CD4-positive, alpha-beta T cell treated with Interleukin-6 at 100 ng/mL for 8 hours (primary cell): ENCODE data around the gene RIMS4.

Experiments used
- DNase-seq: peaks from one replicate; pipeline ENCODE4 v3.0.0-alpha.2; 2020; ENCODE audit warnings: mixed read lengths, low spot score

The RIMS4 gene

GRCh38 chr20:44720997-44721784 lies 89.2 kb downstream of the RIMS4 start:
- DNase-seq = no peak

- no peak for DNase-seq
Observed at GRCh38 chr20:44720621-44720996, 89.7 kb downstream of the RIMS4 start.

GRCh38 chr20:44719841-44720240 lies 90.5 kb downstream of the RIMS4 start:
- DNase-seq = no peak

GRCh38 chr20:44717986-44718385 lies 92.4 kb downstream of the RIMS4 start:
- DNase-seq = no peak

GRCh38 chr20:44716309-44717106 lies 93.8 kb downstream of the RIMS4 start:
- DNase-seq = no peak

GRCh38 chr20:44715499-44716308 lies 94.6 kb downstream of the RIMS4 start:
- no peak for DNase-seq

GRCh38 chr20:44714701-44715498 lies 95.4 kb downstream of the RIMS4 start, which contains the start of gene CCN5:
CCN5 (plus strand) TSS chr20:44715369; CDS start chr20:44715391, 22 bp downstream.
- no peak for DNase-seq

GRCh38 chr20:44714102-44714700 lies 96.1 kb downstream of the RIMS4 start:
- DNase-seq = no peak

GRCh38 chr20:44711237-44711636 lies 99.1 kb downstream of the RIMS4 start:
- DNase-seq = no peak

GRCh38 chr20:44709797-44710196 lies 100.5 kb downstream of the RIMS4 start:
- DNase-seq = no peak

- DNase-seq = no peak
Observed at GRCh38 chr20:44709380-44709779, 101.0 kb downstream of the RIMS4 start.

- no peak for DNase-seq
Observed at GRCh38 chr20:44707018-44707579, 103.2 kb downstream of the RIMS4 start.

GRCh38 chr20:44706301-44707017 lies 103.9 kb downstream of the RIMS4 start:
- no peak for DNase-seq

GRCh38 chr20:44705364-44706094 lies 104.8 kb downstream of the RIMS4 start:
- no peak for DNase-seq

GRCh38 chr20:44704551-44704971 lies 105.8 kb downstream of the RIMS4 start:
- no peak for DNase-seq

GRCh38 chr20:44703956-44704488 lies 106.3 kb downstream of the RIMS4 start:
- DNase-seq = no peak

- no peak for DNase-seq
Observed at GRCh38 chr20:44703183-44703925, 107.0 kb downstream of the RIMS4 start.

- DNase-seq = no peak
Observed at GRCh38 chr20:44702776-44703175, 107.6 kb downstream of the RIMS4 start.
